GM12891 (cell line): ENCODE results near the gene KLK13.

ENCODE experiments used
- PAX5 ChIP-seq: IDR thresholded peaks from 2 replicates; pipeline ENCODE4 v1.6.1; 2011; ENCODE audit warnings: low read length, moderate library complexity, mild to moderate bottlenecking; ENCODE audit not compliant: insufficient read depth, severe bottlenecking
- POLR2A ChIP-seq: IDR thresholded peaks from 2 replicates; pipeline ENCODE4 v1.6.1; 2011; ENCODE audit warnings: low read depth, low read length, control low read depth
- POLR2AphosphoS5 ChIP-seq: IDR thresholded peaks from 2 replicates; pipeline ENCODE4 v1.6.1; 2011; ENCODE audit warnings: low read depth, low read length, control low read depth
- SPI1 ChIP-seq: IDR thresholded peaks from 2 replicates; pipeline ENCODE4 v1.6.1; 2011; ENCODE audit warnings: low read depth, low read length, control low read depth
- TAF1 ChIP-seq: IDR thresholded peaks from 2 replicates; pipeline ENCODE4 v1.6.1; 2011; ENCODE audit warnings: low read depth, low read length, control low read depth

- TF ChIP-seq TAF1 (no peak), POLR2A (no peak), POLR2AphosphoS5 (no peak), SPI1 (no peak), PAX5 (no peak)
Observed at GRCh38 chr19:51043497-51043896, 21.4 kb downstream of the KLK13 start.
